ENCODE data around the gene DISC1.

DNA sequence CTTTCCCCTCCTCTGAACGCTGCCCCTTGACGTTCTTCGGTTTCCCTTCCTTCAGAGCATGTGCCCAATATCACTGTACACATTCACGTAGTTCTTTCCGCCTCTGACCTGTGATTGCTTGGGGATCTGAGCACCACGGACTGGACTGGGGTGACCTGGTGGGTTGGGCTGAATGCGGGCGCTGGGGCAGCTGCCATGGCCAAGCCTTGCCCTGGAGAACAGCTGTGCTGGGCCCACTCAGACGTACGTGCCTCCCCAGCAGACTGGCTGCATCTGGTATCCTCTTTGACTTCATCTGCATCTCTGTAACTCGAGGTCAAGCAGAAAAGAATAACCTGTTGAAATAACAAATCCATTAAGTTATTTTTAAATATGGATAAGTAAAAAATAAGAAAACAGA, 35.1 kb upstream of the DISC1 start:
- no peak for TF ChIP-seq ELF1 (IDR thresholded peaks at IDR 0.05; ENCODE audit: borderline replicate concordance, low read depth)
- no peak for TF ChIP-seq YY1 (IDR thresholded peaks at IDR 0.05; ENCODE audit: extremely low read depth, insufficient replicate concordance, low read depth, low read length)
- TF ChIP-seq, protein P1, sequence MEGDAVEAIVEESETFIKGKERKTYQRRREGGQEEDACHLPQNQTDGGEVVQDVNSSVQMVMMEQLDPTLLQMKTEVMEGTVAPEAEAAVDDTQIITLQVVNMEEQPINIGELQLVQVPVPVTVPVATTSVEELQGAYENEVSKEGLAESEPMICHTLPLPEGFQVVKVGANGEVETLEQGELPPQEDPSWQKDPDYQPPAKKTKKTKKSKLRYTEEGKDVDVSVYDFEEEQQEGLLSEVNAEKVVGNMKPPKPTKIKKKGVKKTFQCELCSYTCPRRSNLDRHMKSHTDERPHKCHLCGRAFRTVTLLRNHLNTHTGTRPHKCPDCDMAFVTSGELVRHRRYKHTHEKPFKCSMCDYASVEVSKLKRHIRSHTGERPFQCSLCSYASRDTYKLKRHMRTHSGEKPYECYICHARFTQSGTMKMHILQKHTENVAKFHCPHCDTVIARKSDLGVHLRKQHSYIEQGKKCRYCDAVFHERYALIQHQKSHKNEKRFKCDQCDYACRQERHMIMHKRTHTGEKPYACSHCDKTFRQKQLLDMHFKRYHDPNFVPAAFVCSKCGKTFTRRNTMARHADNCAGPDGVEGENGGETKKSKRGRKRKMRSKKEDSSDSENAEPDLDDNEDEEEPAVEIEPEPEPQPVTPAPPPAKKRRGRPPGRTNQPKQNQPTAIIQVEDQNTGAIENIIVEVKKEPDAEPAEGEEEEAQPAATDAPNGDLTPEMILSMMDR (IDR thresholded peaks at IDR 0.05 in 2 of 3, conservative IDR thresholded peaks at IDR 0.05 in 1 of 3; ENCODE audit: borderline replicate concordance in 1 of 3, insufficient read depth in 1 of 3, low read depth in 2 of 3, low read length in 2 of 3) = no peak
- TF ChIP-seq, protein P2, sequence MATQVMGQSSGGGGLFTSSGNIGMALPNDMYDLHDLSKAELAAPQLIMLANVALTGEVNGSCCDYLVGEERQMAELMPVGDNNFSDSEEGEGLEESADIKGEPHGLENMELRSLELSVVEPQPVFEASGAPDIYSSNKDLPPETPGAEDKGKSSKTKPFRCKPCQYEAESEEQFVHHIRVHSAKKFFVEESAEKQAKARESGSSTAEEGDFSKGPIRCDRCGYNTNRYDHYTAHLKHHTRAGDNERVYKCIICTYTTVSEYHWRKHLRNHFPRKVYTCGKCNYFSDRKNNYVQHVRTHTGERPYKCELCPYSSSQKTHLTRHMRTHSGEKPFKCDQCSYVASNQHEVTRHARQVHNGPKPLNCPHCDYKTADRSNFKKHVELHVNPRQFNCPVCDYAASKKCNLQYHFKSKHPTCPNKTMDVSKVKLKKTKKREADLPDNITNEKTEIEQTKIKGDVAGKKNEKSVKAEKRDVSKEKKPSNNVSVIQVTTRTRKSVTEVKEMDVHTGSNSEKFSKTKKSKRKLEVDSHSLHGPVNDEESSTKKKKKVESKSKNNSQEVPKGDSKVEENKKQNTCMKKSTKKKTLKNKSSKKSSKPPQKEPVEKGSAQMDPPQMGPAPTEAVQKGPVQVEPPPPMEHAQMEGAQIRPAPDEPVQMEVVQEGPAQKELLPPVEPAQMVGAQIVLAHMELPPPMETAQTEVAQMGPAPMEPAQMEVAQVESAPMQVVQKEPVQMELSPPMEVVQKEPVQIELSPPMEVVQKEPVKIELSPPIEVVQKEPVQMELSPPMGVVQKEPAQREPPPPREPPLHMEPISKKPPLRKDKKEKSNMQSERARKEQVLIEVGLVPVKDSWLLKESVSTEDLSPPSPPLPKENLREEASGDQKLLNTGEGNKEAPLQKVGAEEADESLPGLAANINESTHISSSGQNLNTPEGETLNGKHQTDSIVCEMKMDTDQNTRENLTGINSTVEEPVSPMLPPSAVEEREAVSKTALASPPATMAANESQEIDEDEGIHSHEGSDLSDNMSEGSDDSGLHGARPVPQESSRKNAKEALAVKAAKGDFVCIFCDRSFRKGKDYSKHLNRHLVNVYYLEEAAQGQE (IDR thresholded peaks at IDR 0.05; ENCODE audit: low read depth) = no peak
- TF ChIP-seq SIN3A (IDR thresholded peaks at IDR 0.05; ENCODE audit: low read depth) = no peak
- no peak for TF ChIP-seq POLR2A (IDR thresholded peaks at IDR 0.05; ENCODE audit: borderline replicate concordance, extremely low read depth, insufficient read depth, insufficient read length)
- no peak for TF ChIP-seq RAD21 (IDR thresholded peaks at IDR 0.05; ENCODE audit: low read depth)
- TF ChIP-seq CEBPB (IDR thresholded peaks at IDR 0.05; ENCODE audit: low read depth) = no peak
- no peak for TF ChIP-seq EZH2phosphoT487 (IDR thresholded peaks at IDR 0.05; ENCODE audit: borderline replicate concordance)
- TF ChIP-seq POLR2AphosphoS5 (IDR thresholded peaks at IDR 0.05; ENCODE audit: low read depth, low read length) = no peak
- TF ChIP-seq JUND (IDR thresholded peaks at IDR 0.05) = no peak
